CD8-positive, alpha-beta memory T cell (primary cell): ENCODE results near the gene LTO1. TPM values are rescaled to one million over a fixed set of nuclear protein-coding genes. Genes with fewer than 3 reads are reported as not detected.

Experiments used
- CTCF ChIA-PET: fragments of 350-600 bp; sonication (Branson Sonifier 250); formaldehyde crosslinking; loops from one replicate; lab custom pipeline; 2021; ENCODE audit warnings: antibody characterized with exemption; lab: Charles Lee
- POLR2A ChIA-PET: fragments of 350-600 bp; sonication (Branson Sonifier 250); formaldehyde crosslinking; loops from one replicate; lab custom pipeline; 2021; ENCODE audit warnings: antibody characterized with exemption; lab: Charles Lee
- DNase-seq, 5 donors: peaks; one replicate each; pipeline versions ENCODE4 v3.0.0 to v3.0.0-alpha.2; 2020 to 2022; ENCODE audit warnings: mixed read lengths in 1 of 5
- H3K27ac ChIP-seq: one replicate; pipeline ENCODE4 v1.7.0; 2013; ENCODE audit warnings: low read depth, mild to moderate bottlenecking, low read length, moderate library complexity
- H3K27me3 ChIP-seq: 2 replicates; pipeline ENCODE4 v1.7.0; 2013; ENCODE audit warnings: low read length, mild to moderate bottlenecking; ENCODE audit not compliant: insufficient read depth, poor library complexity, severe bottlenecking
- H3K36me3 ChIP-seq: 2 replicates; pipeline ENCODE4 v1.7.0; 2013; ENCODE audit warnings: mild to moderate bottlenecking, low read length, moderate library complexity; ENCODE audit not compliant: insufficient read depth
- H3K4me1 ChIP-seq: 2 replicates; pipeline ENCODE4 v1.7.0; 2013; ENCODE audit warnings: mild to moderate bottlenecking, low read length, moderate library complexity; ENCODE audit not compliant: insufficient read depth
- H3K4me3 ChIP-seq: 2 replicates; pipeline ENCODE4 v1.7.0; 2013; ENCODE audit warnings: mild to moderate bottlenecking, low read length
- H3K9me3 ChIP-seq: 2 replicates; pipeline ENCODE4 v1.7.0; 2013; ENCODE audit warnings: mild to moderate bottlenecking, low read length
- H3K27ac Mint-ChIP-seq, 8 donors: one replicate each; pipeline ENCODE4 v1.8.0; 2020 to 2021; ENCODE audit warnings: mixed read lengths in 8 of 8, mild to moderate bottlenecking in 6 of 8, inconsistent platforms in 3 of 8, moderate library complexity in 3 of 8
- H3K27me3 Mint-ChIP-seq, 2 donors: one replicate each; pipeline ENCODE4 v1.8.0; 2020 to 2021; ENCODE audit warnings: mixed read lengths in 2 of 2, mild to moderate bottlenecking in 1 of 2, moderate library complexity in 1 of 2
- H3K36me3 Mint-ChIP-seq, 3 donors: one replicate each; pipeline ENCODE4 v1.8.0; 2020 to 2021; ENCODE audit warnings: mixed read lengths in 3 of 3, inconsistent platforms in 1 of 3, mild to moderate bottlenecking in 1 of 3
- H3K4me1 Mint-ChIP-seq, 3 donors: one replicate each; pipeline ENCODE4 v1.8.0; 2020 to 2021; ENCODE audit warnings: mixed read lengths in 3 of 3, inconsistent platforms in 1 of 3, mild to moderate bottlenecking in 1 of 3
- H3K4me3 Mint-ChIP-seq, 7 donors: one replicate each; pipeline ENCODE4 v1.8.0; 2020 to 2021; ENCODE audit warnings: mixed read lengths in 7 of 7, mild to moderate bottlenecking in 6 of 7, moderate library complexity in 4 of 7, inconsistent platforms in 2 of 7
- H3K9me3 Mint-ChIP-seq, 5 donors: one replicate each; pipeline ENCODE4 v1.8.0; 2020 to 2022; ENCODE audit warnings: mixed read lengths in 5 of 5, mild to moderate bottlenecking in 3 of 5, moderate library complexity in 2 of 5, inconsistent platforms in 1 of 5
- polyA plus RNA-seq: library from polyadenylated mRNA; unstranded; fragments of 300-500 nt; fragmentation: Illumina TruSeq; gene quantifications from one replicate; pipeline ENCODE4 v1.2.3, GENCODE V29; 2021
- total RNA-seq, 2 experiments: library from RNA; stranded (reverse); gene quantifications; one replicate each; pipeline ENCODE4 v1.2.3, GENCODE V29; 2021

Gene LTO1
- 10 to 100 TPM; 24.8 to 25.0 TPM for total RNA-seq
- polyA plus RNA-seq, result 15.8 TPM

- Mint-ChIP-seq H3K9me3 (no peaks in the 10 kb centered on the region), H3K4me1 (peaks cover 28 to 44% (median 43%) of the 10 kb centered on the region in 3 donors), H3K36me3 (peaks cover 0 to 37% (median 8%) of the 10 kb centered on the region in 3 donors), H3K27me3 (peaks cover 0 to 2% of the 10 kb centered on the region in 2 donors), H3K27ac (peak within 1 kb of the TSS; percentile 83 to 98 (median 96)), H3K4me3 (peak within 1 kb of the TSS; percentile 89 to 98 (median 94))
- POLR2A ChIA-PET, result interaction anchor here (0.7 to 1.6 kb wide), 4 partner anchors 10 to 528 kb away, joined by 3 to 4 read pairs (median 3); partner anchors contain the start of gene FADD
- peaks cover 13% of the 10 kb centered on the region for H3K36me3 ChIP-seq
- H3K4me1 ChIP-seq, result peaks cover 28% of the 10 kb centered on the region
- peak within 1 kb of the TSS; percentile 93 for H3K4me3 ChIP-seq
- H3K27ac ChIP-seq, result peak within 1 kb of the TSS; percentile 85
- CTCF ChIA-PET, result interaction anchor here (1.0 to 1.7 kb wide), 7 partner anchors 9 to 214 kb away, joined by 3 to 4 read pairs (median 3); no protein-coding TSS in a partner anchor
- no peaks in the 10 kb centered on the region for H3K9me3 ChIP-seq
- no peaks in the 10 kb centered on the region for H3K27me3 ChIP-seq
- peak; percentile 91 to 96 (median 92) for DNase-seq
Measured at GRCh38 chr11:69674886-69675714, at the start of gene LTO1. Gene LTO1, minus strand, starts transcription at chr11:69675353. Its CDS starts 114 bp downstream, at chr11:69675239.

GRCh38 chr11:69721745-69722144, 46.6 kb upstream of the LTO1 start:
- Histone ChIP-seq H3K27ac (no peak overlapping the region), H3K27me3 (peaks cover 9% of the 10 kb centered on the region), H3K36me3 (no peaks in the 10 kb centered on the region), H3K9me3 (no peaks in the 10 kb centered on the region), H3K4me3 (no peak overlapping the region), H3K4me1 (no peaks in the 10 kb centered on the region)
- DNase-seq, result no peak
- Mint-ChIP-seq H3K4me3 (no peak overlapping the region), H3K27ac (no peak overlapping the region), H3K27me3 (peaks cover 29 to 56% of the 10 kb centered on the region in 2 donors), H3K4me1 (no peaks in the 10 kb centered on the region), H3K36me3 (peaks cover 0 to 2% (median 0%) of the 10 kb centered on the region in 3 donors), H3K9me3 (peaks cover 0 to 6% (median 0%) of the 10 kb centered on the region in 5 donors)
- ChIA-PET CTCF (no interaction called here), POLR2A (no interaction called here)

GRCh38 chr11:69721106-69721505, 46.0 kb upstream of the LTO1 start:
- H3K9me3 Mint-ChIP-seq, result peaks cover 0 to 6% (median 0%) of the 10 kb centered on the region in 5 donors
- H3K36me3 Mint-ChIP-seq, result peaks cover 0 to 2% (median 0%) of the 10 kb centered on the region in 3 donors
- Histone ChIP-seq H3K27ac (no peak overlapping the region), H3K4me1 (no peaks in the 10 kb centered on the region), H3K27me3 (peaks cover 9% of the 10 kb centered on the region), H3K4me3 (no peak overlapping the region), H3K9me3 (no peaks in the 10 kb centered on the region), H3K36me3 (no peaks in the 10 kb centered on the region)
- H3K27me3 Mint-ChIP-seq, result peaks cover 27 to 53% of the 10 kb centered on the region in 2 donors
- ChIA-PET CTCF (interaction anchor here (0.7 kb wide), 1 partner anchor 236 kb away, joined by 3 read pairs; no protein-coding TSS in a partner anchor), POLR2A (no interaction called here)
- DNase-seq, result no peak
- H3K4me1 Mint-ChIP-seq, result no peaks in the 10 kb centered on the region
- H3K4me3 Mint-ChIP-seq, result no peak overlapping the region
- H3K27ac Mint-ChIP-seq, result no peak overlapping the region

- peaks cover 9% of the 10 kb centered on the region for H3K27me3 ChIP-seq
Measured at GRCh38 chr11:69718912-69719311, 43.8 kb upstream of the LTO1 start.

GRCh38 chr11:69718147-69718546, 43.0 kb upstream of the LTO1 start:
- H3K27me3 Mint-ChIP-seq, result peaks cover 18 to 37% of the 10 kb centered on the region in 2 donors
- POLR2A ChIA-PET, result no interaction called here
- CTCF ChIA-PET, result no interaction called here
- Histone ChIP-seq H3K36me3 (no peaks in the 10 kb centered on the region), H3K4me1 (no peaks in the 10 kb centered on the region), H3K27ac (no peak overlapping the region), H3K4me3 (no peak overlapping the region), H3K9me3 (no peaks in the 10 kb centered on the region), H3K27me3 (peaks cover 9% of the 10 kb centered on the region)
- H3K27ac Mint-ChIP-seq, result no peak overlapping the region
- H3K4me1 Mint-ChIP-seq, result no peaks in the 10 kb centered on the region
- DNase-seq, result no peak
- H3K4me3 Mint-ChIP-seq, result no peak overlapping the region
- peaks cover 0 to 2% (median 0%) of the 10 kb centered on the region in 3 donors for H3K36me3 Mint-ChIP-seq
- peaks cover 0 to 2% (median 0%) of the 10 kb centered on the region in 5 donors for H3K9me3 Mint-ChIP-seq

More at GRCh38 chr11:69718912-69719311, 43.8 kb upstream of the LTO1 start:
- Mint-ChIP-seq H3K27ac (no peak overlapping the region), H3K4me1 (no peaks in the 10 kb centered on the region), H3K9me3 (peaks cover 0 to 2% (median 0%) of the 10 kb centered on the region in 5 donors), H3K4me3 (no peak overlapping the region), H3K27me3 (peaks cover 23 to 40% of the 10 kb centered on the region in 2 donors), H3K36me3 (peaks cover 0 to 2% (median 0%) of the 10 kb centered on the region in 3 donors)
- Histone ChIP-seq H3K36me3 (no peaks in the 10 kb centered on the region), H3K9me3 (no peaks in the 10 kb centered on the region), H3K27ac (no peak overlapping the region), H3K4me3 (no peak overlapping the region), H3K4me1 (no peaks in the 10 kb centered on the region)
- no peak for DNase-seq
- CTCF ChIA-PET, result no interaction called here
- POLR2A ChIA-PET, result no interaction called here

- peaks cover 3% of the 10 kb centered on the region for H3K4me1 ChIP-seq
- no peaks in the 10 kb centered on the region for H3K36me3 Mint-ChIP-seq
- H3K36me3 ChIP-seq, result no peaks in the 10 kb centered on the region
- POLR2A ChIA-PET, result no interaction called here
- H3K9me3 ChIP-seq, result no peaks in the 10 kb centered on the region
- H3K4me3 ChIP-seq, result no peak overlapping the region
- H3K27me3 Mint-ChIP-seq, result peaks cover 13 to 32% of the 10 kb centered on the region in 2 donors
- peaks cover 2 to 3% (median 3%) of the 10 kb centered on the region in 3 donors for H3K4me1 Mint-ChIP-seq
- no peak overlapping the region for H3K27ac Mint-ChIP-seq
- CTCF ChIA-PET, result no interaction called here
- H3K27me3 ChIP-seq, result peaks cover 9% of the 10 kb centered on the region
- no peak overlapping the region for H3K4me3 Mint-ChIP-seq
- no peak overlapping the region for H3K27ac ChIP-seq
- H3K9me3 Mint-ChIP-seq, result peaks cover 0 to 3% (median 0%) of the 10 kb centered on the region in 5 donors
- DNase-seq, result no peak
Measured at GRCh38 chr11:69716891-69717747, 42.0 kb upstream of the LTO1 start.

- Mint-ChIP-seq H3K4me3 (no peak overlapping the region), H3K36me3 (no peaks in the 10 kb centered on the region), H3K9me3 (peaks cover 0 to 5% (median 0%) of the 10 kb centered on the region in 5 donors), H3K4me1 (peaks cover 8 to 10% (median 9%) of the 10 kb centered on the region in 3 donors), H3K27ac (no peak overlapping the region), H3K27me3 (peaks cover 8 to 31% of the 10 kb centered on the region in 2 donors)
- H3K4me3 ChIP-seq, result no peak overlapping the region
- no peaks in the 10 kb centered on the region for H3K36me3 ChIP-seq
- no peaks in the 10 kb centered on the region for H3K9me3 ChIP-seq
- ChIA-PET CTCF (no interaction called here), POLR2A (no interaction called here)
- H3K4me1 ChIP-seq, result peaks cover 10% of the 10 kb centered on the region
- no peak for DNase-seq
- peaks cover 9% of the 10 kb centered on the region for H3K27me3 ChIP-seq
- no peak overlapping the region for H3K27ac ChIP-seq
Measured at GRCh38 chr11:69716099-69716498, 40.9 kb upstream of the LTO1 start.
